ENCODE results near the gene TMEM147.
"Not testable (repeated sequence)": the region's sequence is repeated elsewhere in the genome, so short reads cannot be mapped to it uniquely, and the experiment has no call there.

Gene TMEM147

GRCh38 chr19:35582760-35583159 is 37.3 kb downstream of the TMEM147 start:
- Histone ChIP-seq H3K9me3 (ENCODE audit: control insufficient read depth, low read length) (no peaks in the 10 kb centered on the region), H3K4me3 (ENCODE audit: low read length) (no peak overlapping the region), H3K9ac (ENCODE audit: low read length) (no peak overlapping the region), H3K4me1 (ENCODE audit: control insufficient read depth, insufficient read depth, low read length) (no peaks in the 10 kb centered on the region), H3K27me3 (ENCODE audit: control insufficient read depth, insufficient read depth, low read length) (peaks cover 8% of the 10 kb centered on the region), H3K36me3 (ENCODE audit: control insufficient read depth, insufficient read depth, low read length) (no peaks in the 10 kb centered on the region)

GRCh38 chr19:35585848-35586247 is 40.4 kb downstream of the TMEM147 start, which contains the start of gene PMIS2:
Gene PMIS2 (plus strand): TSS chr19:35586173. CDS start chr19:35586260, 87 bp downstream.
- Histone ChIP-seq H3K9me3 (ENCODE audit: control insufficient read depth, low read length) (no peaks in the 10 kb centered on the region), H3K4me1 (ENCODE audit: control insufficient read depth, insufficient read depth, low read length) (no peaks in the 10 kb centered on the region), H3K9ac (ENCODE audit: low read length) (no peak within 1 kb of the TSS), H3K27me3 (ENCODE audit: control insufficient read depth, insufficient read depth, low read length) (peaks cover 8% of the 10 kb centered on the region), H3K36me3 (ENCODE audit: control insufficient read depth, insufficient read depth, low read length) (no peaks in the 10 kb centered on the region), H3K4me3 (ENCODE audit: low read length) (no peak within 1 kb of the TSS)

- H3K36me3 ChIP-seq (ENCODE audit: control insufficient read depth, insufficient read depth, low read length): no peaks in the 10 kb centered on the region
These were observed 41.9 kb downstream of the TMEM147 start for GRCh38 chr19:35587321-35587720.

GRCh38 chr19:35590875-35591274 is 45.4 kb downstream of the TMEM147 start:
- Histone ChIP-seq H3K27me3 (ENCODE audit: control insufficient read depth, insufficient read depth, low read length) (peaks cover under 1% of the 10 kb centered on the region), H3K9me3 (ENCODE audit: control insufficient read depth, low read length) (no peaks in the 10 kb centered on the region), H3K36me3 (ENCODE audit: control insufficient read depth, insufficient read depth, low read length) (no peaks in the 10 kb centered on the region), H3K9ac (ENCODE audit: low read length) (no peak overlapping the region), H3K4me1 (ENCODE audit: control insufficient read depth, insufficient read depth, low read length) (no peaks in the 10 kb centered on the region), H3K4me3 (ENCODE audit: low read length) (no peak overlapping the region)

More at GRCh38 chr19:35587321-35587720, 41.9 kb downstream of the TMEM147 start:
- peaks cover 8% of the 10 kb centered on the region for H3K27me3 ChIP-seq (ENCODE audit: control insufficient read depth, insufficient read depth, low read length)
- H3K9me3 ChIP-seq (ENCODE audit: control insufficient read depth, low read length): no peaks in the 10 kb centered on the region
- H3K4me1 ChIP-seq (ENCODE audit: control insufficient read depth, insufficient read depth, low read length): no peaks in the 10 kb centered on the region
- no peak overlapping the region for H3K4me3 ChIP-seq (ENCODE audit: low read length)
- H3K9ac ChIP-seq (ENCODE audit: low read length): no peak overlapping the region

- Histone ChIP-seq H3K4me3 (ENCODE audit: low read length) (no peak overlapping the region), H3K27me3 (ENCODE audit: control insufficient read depth, insufficient read depth, low read length) (no peaks in the 10 kb centered on the region), H3K9me3 (ENCODE audit: control insufficient read depth, low read length) (no peaks in the 10 kb centered on the region), H3K36me3 (ENCODE audit: control insufficient read depth, insufficient read depth, low read length) (no peaks in the 10 kb centered on the region), H3K4me1 (ENCODE audit: control insufficient read depth, insufficient read depth, low read length) (no peaks in the 10 kb centered on the region), H3K9ac (ENCODE audit: low read length) (no peak overlapping the region)
These were observed 46.8 kb downstream of the TMEM147 start for GRCh38 chr19:35592226-35592625.

GRCh38 chr19:35595026-35595425 is 49.6 kb downstream of the TMEM147 start:
- H3K4me3 ChIP-seq (ENCODE audit: low read length); H3K9ac ChIP-seq (ENCODE audit: low read length); H3K27me3 ChIP-seq (ENCODE audit: control insufficient read depth, insufficient read depth, low read length); H3K36me3 ChIP-seq (ENCODE audit: control insufficient read depth, insufficient read depth, low read length); H3K4me1 ChIP-seq (ENCODE audit: control insufficient read depth, insufficient read depth, low read length); H3K9me3 ChIP-seq (ENCODE audit: control insufficient read depth, low read length): not testable (repeated sequence)

GRCh38 chr19:35595928-35596327 is 50.5 kb downstream of the TMEM147 start:
- H3K9ac ChIP-seq (ENCODE audit: low read length): no peak overlapping the region
- no peaks in the 10 kb centered on the region for H3K36me3 ChIP-seq (ENCODE audit: control insufficient read depth, insufficient read depth, low read length)
- no peaks in the 10 kb centered on the region for H3K27me3 ChIP-seq (ENCODE audit: control insufficient read depth, insufficient read depth, low read length)
- H3K4me3 ChIP-seq (ENCODE audit: low read length): no peak overlapping the region
- H3K4me1 ChIP-seq (ENCODE audit: control insufficient read depth, insufficient read depth, low read length): no peaks in the 10 kb centered on the region
- H3K9me3 ChIP-seq (ENCODE audit: control insufficient read depth, low read length): no peaks in the 10 kb centered on the region

GRCh38 chr19:35596366-35596999 is 51.1 kb downstream of the TMEM147 start:
- Histone ChIP-seq H3K27me3 (ENCODE audit: control insufficient read depth, insufficient read depth, low read length) (no peaks in the 10 kb centered on the region), H3K36me3 (ENCODE audit: control insufficient read depth, insufficient read depth, low read length) (no peaks in the 10 kb centered on the region), H3K4me1 (ENCODE audit: control insufficient read depth, insufficient read depth, low read length) (no peaks in the 10 kb centered on the region), H3K9me3 (ENCODE audit: control insufficient read depth, low read length) (no peaks in the 10 kb centered on the region), H3K4me3 (ENCODE audit: low read length) (no peak overlapping the region), H3K9ac (ENCODE audit: low read length) (no peak overlapping the region)
